C1 segment of cervical spinal cord (tissue), 14 donors: Measurements from ENCODE around the gene RPS10.
"Not testable (repeated sequence)": the region's sequence is repeated elsewhere in the genome, so short reads cannot be mapped to it uniquely, and the experiment has no call there.

Experiments
- DNase-seq, 14 donors: peaks; one replicate each; lab custom pipeline; 2025; lab: John Stamatoyannopoulos, UW

The RPS10 gene

DNA sequence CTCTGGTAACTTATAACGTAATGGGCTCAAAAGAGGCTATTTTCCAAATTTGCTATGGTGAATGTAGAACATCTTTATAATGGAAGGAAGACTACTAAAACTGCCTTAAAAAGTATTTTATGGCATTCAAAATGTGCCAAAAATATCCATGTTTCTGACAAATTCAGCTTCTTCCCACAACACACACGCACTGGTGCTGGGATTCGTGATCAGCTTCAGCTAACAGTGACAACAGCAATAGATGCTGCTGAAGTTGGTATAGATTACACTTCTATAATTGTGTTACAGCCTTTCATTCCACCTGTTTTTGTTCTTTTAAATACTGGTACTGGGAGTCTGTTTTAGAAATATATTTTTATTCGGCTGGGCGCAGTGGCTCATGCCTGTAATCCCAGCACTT is 52.4 kb downstream of the RPS10 start:
- no peak for DNase-seq

DNA sequence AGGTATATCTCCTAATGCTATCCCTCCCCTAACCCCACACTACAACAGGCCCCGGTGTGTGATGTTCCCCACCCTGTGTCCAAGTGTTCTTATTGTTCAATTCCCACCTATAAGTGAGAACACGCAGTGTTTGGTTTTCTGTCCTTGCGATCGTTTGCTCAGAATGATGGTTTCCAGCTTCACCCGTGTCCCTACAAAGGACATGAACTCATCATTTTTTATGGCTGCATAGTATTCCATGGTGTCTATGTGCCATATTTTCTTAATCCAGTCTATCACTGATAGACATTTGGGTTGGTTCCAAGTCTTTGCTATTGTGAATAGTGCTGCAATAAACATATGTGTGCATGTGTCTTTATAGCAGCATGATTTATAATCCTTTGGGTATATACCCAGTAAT is 54.0 kb downstream of the RPS10 start:
- not testable (repeated sequence) for DNase-seq

DNA sequence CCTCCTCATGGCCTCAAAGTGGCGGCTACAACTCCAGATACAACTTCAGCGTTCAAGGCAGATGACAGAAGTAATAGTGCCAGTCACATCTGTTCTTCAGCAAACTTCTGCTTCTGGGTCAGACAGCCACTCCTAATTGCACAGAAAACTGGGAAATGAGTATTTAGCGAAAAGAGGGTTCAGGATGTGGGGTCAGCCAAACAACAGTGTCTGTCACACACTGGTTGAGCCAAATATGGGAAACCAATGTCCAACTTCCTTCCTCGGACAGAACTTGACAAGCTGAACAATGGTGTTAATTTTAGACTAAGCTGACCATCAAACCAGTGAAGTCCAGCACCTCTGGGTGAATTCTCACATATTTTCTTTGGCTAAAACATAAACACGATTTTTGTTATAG is 55.5 kb downstream of the RPS10 start:
- peak in 6 of 14 donors; percentile 5 to 45 (median 21) for DNase-seq

- DNase-seq = no peak
Observed at GRCh38 chr6:34369385-34369784, 56.5 kb downstream of the RPS10 start.
